K562 (cell line): Measurements from ENCODE around the gene BPTF. TPM values are rescaled to one million over a fixed set of nuclear protein-coding genes. Genes with fewer than 3 reads are reported as not detected.

Source experiments
- CREM ChIP-seq: IDR thresholded peaks from 2 replicates; pipeline ENCODE4 v1.6.1; 2014; ENCODE audit warnings: antibody characterized with exemption, low read depth
- FOXK2 ChIP-seq, 2 experiments: fragments of 450-650 bp; IDR thresholded peaks in 1 of 2; conservative IDR thresholded peaks in 1 of 2; 2 replicates each; pipeline ENCODE4 v1.6.1; 2016; ENCODE audit warnings: low read depth in 2 of 2, mild to moderate bottlenecking in 1 of 2
- PHTF2 ChIP-seq: fragments of 250-450 bp; sonication (Bioruptor Pico); IDR thresholded peaks from 2 replicates; pipeline ENCODE4 v1.5.0; 2021; ENCODE audit warnings: mild to moderate bottlenecking
- POLR2AphosphoS5 ChIP-seq: IDR thresholded peaks from 2 replicates; pipeline ENCODE4 v1.6.1; 2011; ENCODE audit warnings: mild to moderate bottlenecking, low read depth, low read length, moderate library complexity; ENCODE audit not compliant: control insufficient read depth, insufficient read depth
- POLR3A ChIP-seq: IDR thresholded peaks from 2 replicates; pipeline ENCODE4 v1.6.1; 2011; ENCODE audit warnings: borderline replicate concordance, mild to moderate bottlenecking, moderate library complexity; ENCODE audit not compliant: insufficient read length, insufficient read depth; ENCODE audit errors: extremely low read depth
- SIN3A ChIP-seq, 2 experiments: fragments of 150-350 bp in 1 of 2; IDR thresholded peaks; 2 replicates each; pipeline ENCODE4 v1.6.1; 2011 to 2016; ENCODE audit warnings: borderline replicate concordance in 2 of 2, low read depth in 2 of 2, low read length in 2 of 2, mild to moderate bottlenecking in 2 of 2, moderate library complexity in 2 of 2; ENCODE audit not compliant: control insufficient read depth in 1 of 2
- ZNF408 ChIP-seq: fragments of 250-450 bp; sonication (Bioruptor Pico); IDR thresholded peaks from 2 replicates; pipeline ENCODE4 v1.4.0; 2020; ENCODE audit warnings: low read depth, mild to moderate bottlenecking, moderate library complexity
- polyA plus RNA-seq, 8 experiments: library from polyadenylated mRNA; depleted of rRNA in 4 of 8; stranded (reverse) in 5 of 8; unstranded in 3 of 8; fragments of >200 nt; fragmentation: Nextera tagmentation in 2 of 8; fragmentation: Illumina TruSeq in 1 of 8; extraction: Ambion mirVana in 2 of 8; extraction: Trizol in 1 of 8; gene quantifications; 2 replicates each; pipeline versions ENCODE4 v1.2.1 to v1.2.3, GENCODE V29; 2011 to 2014; ENCODE audit warnings: inconsistent platforms in 1 of 8, missing spikeins in 1 of 8
- total RNA-seq, 7 experiments: library from RNA; depleted of rRNA in 6 of 7; stranded (reverse); fragments of >200 nt in 6 of 7; fragmentation: Illumina TruSeq in 2 of 7; extraction: Trizol in 2 of 7; gene quantifications; 2 replicates each; pipeline versions ENCODE4 v1.2.1 to v1.2.3, GENCODE V29; 2011 to 2021; ENCODE audit warnings: low replicate concordance in 1 of 7
- TF ChIP-seq, protein P1 (sequence below): fragments of 450-650 bp; IDR thresholded peaks from 2 replicates; pipeline ENCODE4 v1.6.1; 2017; ENCODE audit warnings: antibody characterized with exemption, mild to moderate bottlenecking
- TF ChIP-seq, protein P2 (sequence below), 3 experiments: fragments of 200-800 bp in 1 of 3; fragments of 250-450 bp in 1 of 3; fragments of 450-650 bp in 1 of 3; sonication (Bioruptor Pico) in 1 of 3; sonication (Bioruptor generic) in 1 of 3; formaldehyde crosslinking in 1 of 3; IDR thresholded peaks; 2 replicates each; pipeline versions ENCODE4 v1.6.1 to v1.8.0; 2016 to 2022; ENCODE audit warnings: mild to moderate bottlenecking in 2 of 3, missing genetic modification characterization in 2 of 3, missing compliant biosample characterization in 1 of 3, moderate library complexity in 1 of 3
- TF ChIP-seq, protein P3 (sequence below): fragments of 450-650 bp; conservative IDR thresholded peaks from 2 replicates; pipeline ENCODE4 v1.6.1; 2016; ENCODE audit warnings: missing genetic modification characterization, low read depth, mild to moderate bottlenecking, control low read depth, missing compliant biosample characterization
- TF ChIP-seq, protein P4 (sequence below): sonication (generic); formaldehyde crosslinking; IDR thresholded peaks from 2 replicates; pipeline ENCODE4 v1.9.0; 2022; ENCODE audit warnings: mild to moderate bottlenecking, missing genetic modification reagents
- TF ChIP-seq, protein P5 (sequence below): fragments of 250-450 bp; sonication (Bioruptor Pico); IDR thresholded peaks from 2 replicates; pipeline ENCODE4 v1.5.0; 2021; ENCODE audit warnings: mild to moderate bottlenecking, borderline replicate concordance

Gene BPTF
- total and polyA plus RNA-seq, 9 of the 15 experiments (the other 6 are each of a cell fraction or from before 2014, with no cell fraction given) = 12.5 to 52.1 (median 26.9) TPM

DNA sequence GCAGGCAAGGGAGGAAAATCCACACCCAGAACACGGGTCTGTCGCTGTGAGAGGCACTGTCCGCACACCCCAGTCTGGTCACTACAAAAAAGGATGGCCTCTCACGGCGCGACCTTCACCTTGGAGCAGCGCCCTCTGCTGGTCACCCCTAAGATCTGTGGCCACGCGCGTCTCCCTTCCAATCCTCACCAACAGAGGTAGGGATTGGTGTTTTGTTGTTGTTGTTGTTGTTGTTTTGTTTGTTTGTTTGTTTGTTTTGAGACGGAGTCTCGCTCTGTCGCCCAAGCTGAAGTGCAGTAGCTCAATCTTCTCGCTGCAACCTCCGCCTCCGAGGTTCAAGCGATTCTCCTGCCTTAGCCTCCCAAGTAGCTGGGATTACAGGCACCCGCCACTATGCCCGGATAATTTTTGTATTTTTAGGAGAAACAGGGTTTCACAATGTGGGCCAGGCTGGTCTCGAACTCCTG, 185.9 kb downstream of the BPTF start (continued):
- TF ChIP-seq, protein P1, sequence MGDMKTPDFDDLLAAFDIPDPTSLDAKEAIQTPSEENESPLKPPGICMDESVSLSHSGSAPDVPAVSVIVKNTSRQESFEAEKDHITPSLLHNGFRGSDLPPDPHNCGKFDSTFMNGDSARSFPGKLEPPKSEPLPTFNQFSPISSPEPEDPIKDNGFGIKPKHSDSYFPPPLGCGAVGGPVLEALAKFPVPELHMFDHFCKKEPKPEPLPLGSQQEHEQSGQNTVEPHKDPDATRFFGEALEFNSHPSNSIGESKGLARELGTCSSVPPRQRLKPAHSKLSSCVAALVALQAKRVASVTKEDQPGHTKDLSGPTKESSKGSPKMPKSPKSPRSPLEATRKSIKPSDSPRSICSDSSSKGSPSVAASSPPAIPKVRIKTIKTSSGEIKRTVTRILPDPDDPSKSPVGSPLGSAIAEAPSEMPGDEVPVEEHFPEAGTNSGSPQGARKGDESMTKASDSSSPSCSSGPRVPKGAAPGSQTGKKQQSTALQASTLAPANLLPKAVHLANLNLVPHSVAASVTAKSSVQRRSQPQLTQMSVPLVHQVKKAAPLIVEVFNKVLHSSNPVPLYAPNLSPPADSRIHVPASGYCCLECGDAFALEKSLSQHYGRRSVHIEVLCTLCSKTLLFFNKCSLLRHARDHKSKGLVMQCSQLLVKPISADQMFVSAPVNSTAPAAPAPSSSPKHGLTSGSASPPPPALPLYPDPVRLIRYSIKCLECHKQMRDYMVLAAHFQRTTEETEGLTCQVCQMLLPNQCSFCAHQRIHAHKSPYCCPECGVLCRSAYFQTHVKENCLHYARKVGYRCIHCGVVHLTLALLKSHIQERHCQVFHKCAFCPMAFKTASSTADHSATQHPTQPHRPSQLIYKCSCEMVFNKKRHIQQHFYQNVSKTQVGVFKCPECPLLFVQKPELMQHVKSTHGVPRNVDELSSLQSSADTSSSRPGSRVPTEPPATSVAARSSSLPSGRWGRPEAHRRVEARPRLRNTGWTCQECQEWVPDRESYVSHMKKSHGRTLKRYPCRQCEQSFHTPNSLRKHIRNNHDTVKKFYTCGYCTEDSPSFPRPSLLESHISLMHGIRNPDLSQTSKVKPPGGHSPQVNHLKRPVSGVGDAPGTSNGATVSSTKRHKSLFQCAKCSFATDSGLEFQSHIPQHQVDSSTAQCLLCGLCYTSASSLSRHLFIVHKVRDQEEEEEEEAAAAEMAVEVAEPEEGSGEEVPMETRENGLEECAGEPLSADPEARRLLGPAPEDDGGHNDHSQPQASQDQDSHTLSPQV = no peak
- peak; percentile 51 to 64; a peak in 1 of 4 replicates for TF ChIP-seq FOXK2 (conservative IDR thresholded peaks at IDR 0.05 in 1 of 2, IDR thresholded peaks at IDR 0.05 in 1 of 2; ENCODE audit: low read depth in 2 of 2)
- TF ChIP-seq POLR3A = no peak
- TF ChIP-seq, protein P2, sequence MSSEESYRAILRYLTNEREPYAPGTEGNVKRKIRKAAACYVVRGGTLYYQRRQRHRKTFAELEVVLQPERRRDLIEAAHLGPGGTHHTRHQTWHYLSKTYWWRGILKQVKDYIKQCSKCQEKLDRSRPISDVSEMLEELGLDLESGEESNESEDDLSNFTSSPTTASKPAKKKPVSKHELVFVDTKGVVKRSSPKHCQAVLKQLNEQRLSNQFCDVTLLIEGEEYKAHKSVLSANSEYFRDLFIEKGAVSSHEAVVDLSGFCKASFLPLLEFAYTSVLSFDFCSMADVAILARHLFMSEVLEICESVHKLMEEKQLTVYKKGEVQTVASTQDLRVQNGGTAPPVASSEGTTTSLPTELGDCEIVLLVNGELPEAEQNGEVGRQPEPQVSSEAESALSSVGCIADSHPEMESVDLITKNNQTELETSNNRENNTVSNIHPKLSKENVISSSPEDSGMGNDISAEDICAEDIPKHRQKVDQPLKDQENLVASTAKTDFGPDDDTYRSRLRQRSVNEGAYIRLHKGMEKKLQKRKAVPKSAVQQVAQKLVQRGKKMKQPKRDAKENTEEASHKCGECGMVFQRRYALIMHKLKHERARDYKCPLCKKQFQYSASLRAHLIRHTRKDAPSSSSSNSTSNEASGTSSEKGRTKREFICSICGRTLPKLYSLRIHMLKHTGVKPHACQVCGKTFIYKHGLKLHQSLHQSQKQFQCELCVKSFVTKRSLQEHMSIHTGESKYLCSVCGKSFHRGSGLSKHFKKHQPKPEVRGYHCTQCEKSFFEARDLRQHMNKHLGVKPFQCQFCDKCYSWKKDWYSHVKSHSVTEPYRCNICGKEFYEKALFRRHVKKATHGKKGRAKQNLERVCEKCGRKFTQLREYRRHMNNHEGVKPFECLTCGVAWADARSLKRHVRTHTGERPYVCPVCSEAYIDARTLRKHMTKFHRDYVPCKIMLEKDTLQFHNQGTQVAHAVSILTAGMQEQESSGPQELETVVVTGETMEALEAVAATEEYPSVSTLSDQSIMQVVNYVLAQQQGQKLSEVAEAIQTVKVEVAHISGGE (CRISPR knock-in tag; IDR thresholded peaks at IDR 0.05) = 0 out of 6 replicates have a peak, but pooled peaks of 1 of the 3 experiments have one; percentile 21
- 0 out of 2 replicates have a peak, but pooled peaks have one; percentile 20 for TF ChIP-seq CREM
- TF ChIP-seq, protein P3, sequence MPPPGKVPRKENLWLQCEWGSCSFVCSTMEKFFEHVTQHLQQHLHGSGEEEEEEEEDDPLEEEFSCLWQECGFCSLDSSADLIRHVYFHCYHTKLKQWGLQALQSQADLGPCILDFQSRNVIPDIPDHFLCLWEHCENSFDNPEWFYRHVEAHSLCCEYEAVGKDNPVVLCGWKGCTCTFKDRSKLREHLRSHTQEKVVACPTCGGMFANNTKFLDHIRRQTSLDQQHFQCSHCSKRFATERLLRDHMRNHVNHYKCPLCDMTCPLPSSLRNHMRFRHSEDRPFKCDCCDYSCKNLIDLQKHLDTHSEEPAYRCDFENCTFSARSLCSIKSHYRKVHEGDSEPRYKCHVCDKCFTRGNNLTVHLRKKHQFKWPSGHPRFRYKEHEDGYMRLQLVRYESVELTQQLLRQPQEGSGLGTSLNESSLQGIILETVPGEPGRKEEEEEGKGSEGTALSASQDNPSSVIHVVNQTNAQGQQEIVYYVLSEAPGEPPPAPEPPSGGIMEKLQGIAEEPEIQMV (tag) = no peak
- no peak for TF ChIP-seq SIN3A (IDR thresholded peaks at IDR 0.05; ENCODE audit: borderline replicate concordance in 2 of 2, control insufficient read depth in 1 of 2, low read depth in 2 of 2, low read length in 2 of 2)
- TF ChIP-seq, protein P4, sequence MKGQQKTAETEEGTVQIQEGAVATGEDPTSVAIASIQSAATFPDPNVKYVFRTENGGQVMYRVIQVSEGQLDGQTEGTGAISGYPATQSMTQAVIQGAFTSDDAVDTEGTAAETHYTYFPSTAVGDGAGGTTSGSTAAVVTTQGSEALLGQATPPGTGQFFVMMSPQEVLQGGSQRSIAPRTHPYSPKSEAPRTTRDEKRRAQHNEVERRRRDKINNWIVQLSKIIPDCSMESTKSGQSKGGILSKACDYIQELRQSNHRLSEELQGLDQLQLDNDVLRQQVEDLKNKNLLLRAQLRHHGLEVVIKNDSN = no peak
- no peak for TF ChIP-seq POLR2AphosphoS5
- TF ChIP-seq, protein P5, sequence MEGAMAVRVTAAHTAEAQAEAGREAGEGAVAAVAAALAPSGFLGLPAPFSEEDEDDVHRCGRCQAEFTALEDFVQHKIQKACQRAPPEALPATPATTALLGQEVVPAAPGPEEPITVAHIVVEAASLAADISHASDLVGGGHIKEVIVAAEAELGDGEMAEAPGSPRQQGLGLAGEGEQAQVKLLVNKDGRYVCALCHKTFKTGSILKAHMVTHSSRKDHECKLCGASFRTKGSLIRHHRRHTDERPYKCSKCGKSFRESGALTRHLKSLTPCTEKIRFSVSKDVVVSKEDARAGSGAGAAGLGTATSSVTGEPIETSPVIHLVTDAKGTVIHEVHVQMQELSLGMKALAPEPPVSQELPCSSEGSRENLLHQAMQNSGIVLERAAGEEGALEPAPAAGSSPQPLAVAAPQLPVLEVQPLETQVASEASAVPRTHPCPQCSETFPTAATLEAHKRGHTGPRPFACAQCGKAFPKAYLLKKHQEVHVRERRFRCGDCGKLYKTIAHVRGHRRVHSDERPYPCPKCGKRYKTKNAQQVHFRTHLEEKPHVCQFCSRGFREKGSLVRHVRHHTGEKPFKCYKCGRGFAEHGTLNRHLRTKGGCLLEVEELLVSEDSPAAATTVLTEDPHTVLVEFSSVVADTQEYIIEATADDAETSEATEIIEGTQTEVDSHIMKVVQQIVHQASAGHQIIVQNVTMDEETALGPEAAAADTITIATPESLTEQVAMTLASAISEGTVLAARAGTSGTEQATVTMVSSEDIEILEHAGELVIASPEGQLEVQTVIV (CRISPR knock-in tag) = no peak
- TF ChIP-seq PHTF2 (CRISPR knock-in tag) = no peak
- no peak for TF ChIP-seq ZNF408
